ENCODE results near the gene COQ5.
A peak's percentile ranks its signal among the peaks of the same experiment; 100 is the strongest.
"Not testable (repeated sequence)": the region's sequence is repeated elsewhere in the genome, so short reads cannot be mapped to it uniquely, and the experiment has no call there.

COQ5 gene, protein sequence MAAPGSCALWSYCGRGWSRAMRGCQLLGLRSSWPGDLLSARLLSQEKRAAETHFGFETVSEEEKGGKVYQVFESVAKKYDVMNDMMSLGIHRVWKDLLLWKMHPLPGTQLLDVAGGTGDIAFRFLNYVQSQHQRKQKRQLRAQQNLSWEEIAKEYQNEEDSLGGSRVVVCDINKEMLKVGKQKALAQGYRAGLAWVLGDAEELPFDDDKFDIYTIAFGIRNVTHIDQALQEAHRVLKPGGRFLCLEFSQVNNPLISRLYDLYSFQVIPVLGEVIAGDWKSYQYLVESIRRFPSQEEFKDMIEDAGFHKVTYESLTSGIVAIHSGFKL

DNA sequence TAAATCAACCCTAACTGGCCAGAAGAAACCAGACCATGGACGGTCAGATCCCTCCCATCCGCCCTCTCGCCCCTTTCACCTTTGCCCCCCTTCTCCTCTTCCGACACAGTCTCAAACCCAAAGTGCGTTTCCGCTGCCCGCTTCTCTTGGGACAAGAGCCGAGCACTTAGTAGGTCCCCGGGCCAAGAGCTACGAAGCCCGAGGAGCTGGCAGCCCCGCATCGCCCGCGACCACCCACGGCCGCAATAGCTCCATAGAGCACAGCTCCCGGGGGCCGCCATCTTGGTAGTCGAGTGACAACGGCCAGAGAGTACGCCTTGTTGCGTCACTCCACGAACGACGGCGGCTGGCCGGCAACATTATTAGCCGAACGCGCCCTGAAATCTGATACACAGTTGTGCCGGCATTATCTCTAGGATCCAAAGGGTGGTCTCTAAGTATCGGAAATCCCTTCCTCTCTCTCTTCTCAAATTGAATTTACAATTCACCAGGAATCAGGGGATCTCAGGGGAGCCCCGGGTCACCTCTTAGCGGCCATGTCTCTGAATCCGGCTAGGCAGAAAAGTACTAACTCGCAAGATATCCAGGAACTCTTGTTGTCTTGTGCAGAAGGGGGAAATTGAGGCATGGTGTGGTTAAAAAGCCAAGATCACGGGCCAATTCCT is at the start of gene COQ5:
COQ5 (minus strand) TSS at position 298 of the 665 bp plus-strand sequence; CDS start at position 281, 17 bp downstream.
- peak; percentile 91 to 95 (median 93) for DNase-seq

GRCh38 chr12:120574106-120574505 is 45.1 kb upstream of the COQ5 start:
- DNase-seq, result no peak

DNA sequence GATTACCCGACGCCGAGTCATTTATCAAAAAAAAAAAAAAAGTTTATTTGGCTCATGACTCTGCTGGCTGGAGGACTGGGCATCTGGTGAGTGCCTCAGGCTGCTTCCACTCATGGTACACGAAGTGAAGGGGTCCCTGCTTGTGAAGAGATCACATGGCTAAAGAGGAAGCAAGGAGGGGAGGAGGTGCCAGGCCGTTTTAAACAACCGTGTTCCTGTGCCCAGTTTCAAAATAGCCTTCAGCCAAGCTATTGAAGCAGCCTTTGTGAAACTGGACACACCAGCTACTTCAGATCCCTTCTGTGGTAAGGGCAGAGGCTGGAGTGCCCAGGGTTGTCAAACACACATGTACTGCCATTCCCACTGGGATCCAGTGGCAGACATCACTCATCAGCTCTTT is 44.6 kb upstream of the COQ5 start:
- DNase-seq, result no peak

DNA sequence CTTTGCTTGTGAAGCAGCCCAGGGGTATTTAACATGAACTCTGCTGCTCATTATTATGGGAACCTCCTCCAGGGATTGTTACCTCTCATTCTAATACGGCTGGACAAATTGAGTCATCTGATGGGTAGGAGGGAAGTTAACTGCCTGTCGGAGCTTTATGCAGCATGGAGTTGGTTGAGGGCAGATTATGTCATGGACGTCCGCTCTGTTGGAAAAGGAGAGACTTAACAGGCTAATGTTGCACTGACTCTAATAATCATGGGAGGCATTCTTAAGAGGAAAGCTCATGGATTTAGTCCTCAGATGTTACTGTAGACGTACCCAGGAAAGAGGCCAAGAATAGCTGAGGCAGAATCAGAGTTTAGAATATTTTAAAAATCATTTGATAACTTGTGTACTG is 42.3 kb upstream of the COQ5 start:
- no peak for DNase-seq

DNA sequence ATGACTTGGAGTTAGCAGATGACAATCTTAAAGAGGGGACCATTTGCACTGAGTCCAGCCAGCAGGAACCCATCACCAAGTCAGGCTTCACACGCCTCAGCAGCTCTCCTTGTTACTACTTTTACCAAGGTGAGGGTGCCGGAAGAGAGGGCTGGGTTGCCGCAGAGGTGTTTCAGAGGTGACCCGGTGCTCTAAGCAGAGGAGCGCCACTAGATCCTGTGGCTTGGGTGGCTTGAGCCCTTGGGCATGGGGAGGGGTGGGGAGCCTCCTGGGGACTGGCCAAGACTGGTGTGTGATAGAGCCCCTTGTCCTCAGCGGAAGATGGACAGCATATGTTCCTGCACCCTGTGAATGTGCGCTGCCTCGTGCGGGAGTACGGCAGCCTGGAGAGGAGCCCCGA is 34.5 kb upstream of the COQ5 start:
- no peak for DNase-seq

DNA sequence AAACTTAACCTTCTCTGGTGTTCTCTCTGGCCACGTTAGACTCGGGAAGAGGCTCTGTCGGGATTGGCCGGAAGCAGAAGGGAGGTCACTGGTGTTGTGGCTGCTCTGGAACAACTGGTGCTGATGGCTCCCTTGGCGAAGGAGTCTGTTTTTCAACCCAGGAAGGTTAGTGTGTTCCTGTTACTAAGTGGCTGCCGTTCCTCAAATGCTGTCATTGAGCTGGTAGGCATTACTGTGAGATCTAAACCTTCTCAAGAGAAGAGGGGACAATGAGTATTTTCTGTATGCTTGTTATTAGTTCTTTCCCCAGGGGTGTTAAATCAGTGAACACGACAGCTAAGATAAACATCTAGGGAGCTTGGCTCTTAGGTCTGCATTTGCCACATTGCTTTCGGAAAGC is 33.9 kb upstream of the COQ5 start:
- no peak for DNase-seq

- no peak for DNase-seq
Observed at GRCh38 chr12:120557589-120557988, 28.6 kb upstream of the COQ5 start.

DNA sequence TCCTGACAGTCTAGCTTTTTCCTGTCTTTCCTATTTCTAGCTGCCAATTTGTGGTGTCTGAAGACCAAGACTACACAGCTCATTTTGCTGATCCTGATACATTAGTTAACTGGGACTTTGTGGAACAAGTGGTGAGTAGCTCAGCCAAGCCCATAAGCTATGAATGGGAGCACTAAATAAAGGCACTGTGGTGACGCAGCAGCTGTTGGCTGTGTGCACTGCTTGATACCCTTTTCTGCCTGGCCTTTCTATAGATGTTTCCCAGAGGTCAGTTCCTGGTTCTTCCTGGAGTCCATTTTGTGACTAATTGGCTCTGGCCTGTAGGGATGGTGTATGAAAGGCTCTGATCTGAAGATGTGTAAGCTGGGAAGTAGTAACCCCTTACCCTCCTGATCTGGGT is 25.7 kb upstream of the COQ5 start:
- no peak for DNase-seq

DNA sequence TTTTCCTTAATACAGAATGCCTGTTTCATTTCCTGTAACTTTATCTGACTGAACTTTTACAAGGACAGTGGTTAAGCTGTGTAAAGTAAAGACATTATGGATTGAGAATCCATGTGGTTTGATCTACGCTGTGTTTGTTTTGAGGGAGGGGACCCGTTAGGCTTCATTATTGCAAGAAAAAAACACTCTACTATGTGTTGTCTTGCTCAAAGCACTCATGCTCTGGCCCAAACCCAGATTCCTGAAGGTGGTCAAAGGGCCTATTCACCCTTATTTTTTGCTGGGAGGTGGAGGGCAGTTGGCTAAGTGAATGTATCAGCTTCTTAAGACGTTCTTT is 17.1 kb upstream of the COQ5 start:
- peak in 1 of 3 experiments; percentile 64 for DNase-seq

GRCh38 chr12:120544691-120545090 is 15.7 kb upstream of the COQ5 start:
- no peak for DNase-seq

DNA sequence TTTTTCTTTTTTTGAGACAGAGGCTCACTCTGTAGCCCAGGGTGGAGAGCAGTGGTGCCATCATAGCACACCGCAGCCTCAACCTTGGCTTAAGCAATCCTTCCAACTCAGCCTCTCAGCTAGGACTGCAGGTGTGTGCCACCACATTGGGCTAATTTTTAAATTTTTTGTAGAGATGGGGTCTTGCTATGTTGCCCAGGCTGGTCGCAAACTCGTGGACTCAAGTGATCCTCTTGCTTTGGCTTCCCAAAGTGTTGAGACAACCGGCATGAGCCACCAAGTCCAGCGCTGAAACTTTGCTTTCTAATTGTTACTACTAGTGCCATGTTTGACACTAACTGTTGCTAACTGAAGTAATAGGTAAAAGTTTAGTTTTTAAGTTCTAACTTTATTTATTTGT is 13.2 kb upstream of the COQ5 start:
- DNase-seq, result no peak

DNA sequence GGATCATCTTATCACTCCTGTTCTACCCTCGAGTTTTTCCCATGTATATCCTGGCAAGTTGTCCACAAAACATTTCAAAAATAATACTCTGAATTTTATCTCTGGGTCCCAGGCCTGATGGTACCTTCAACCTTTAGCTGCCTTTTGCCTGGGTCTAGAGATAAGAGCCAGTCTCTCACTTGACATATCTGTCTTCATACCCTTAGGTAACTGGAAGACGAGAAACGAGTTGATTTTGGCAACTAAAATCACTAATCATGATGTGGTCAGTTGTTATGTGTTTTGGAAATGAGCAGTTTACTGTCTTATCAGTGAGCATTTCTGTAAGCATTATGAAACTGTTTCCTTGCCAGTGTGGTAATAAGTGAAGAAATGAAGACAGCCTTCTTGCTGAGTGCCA is 11.5 kb upstream of the COQ5 start:
- no peak for DNase-seq

DNA sequence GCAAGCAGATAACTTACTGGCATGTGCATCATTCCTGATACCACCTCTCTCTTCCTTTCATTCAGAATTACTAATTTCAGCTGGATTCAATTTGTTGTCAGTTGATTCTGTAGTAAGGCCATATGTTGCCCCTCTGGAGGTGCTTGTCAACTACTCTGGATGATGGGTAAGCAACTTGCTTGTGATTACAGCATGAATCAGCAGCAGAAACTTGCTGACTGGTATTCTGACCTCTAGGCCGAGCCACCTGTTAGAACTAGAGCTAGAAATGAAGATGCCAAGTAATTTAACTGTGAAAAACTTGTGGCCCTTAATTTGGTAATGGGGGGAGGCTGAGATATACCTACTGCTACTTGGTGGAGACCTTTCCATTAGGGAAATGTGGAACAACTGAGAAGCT is 10.3 kb upstream of the COQ5 start:
- no peak for DNase-seq

- DNase-seq, result no peak
Observed at GRCh38 chr12:120538281-120539156, 9.6 kb upstream of the COQ5 start.

DNA sequence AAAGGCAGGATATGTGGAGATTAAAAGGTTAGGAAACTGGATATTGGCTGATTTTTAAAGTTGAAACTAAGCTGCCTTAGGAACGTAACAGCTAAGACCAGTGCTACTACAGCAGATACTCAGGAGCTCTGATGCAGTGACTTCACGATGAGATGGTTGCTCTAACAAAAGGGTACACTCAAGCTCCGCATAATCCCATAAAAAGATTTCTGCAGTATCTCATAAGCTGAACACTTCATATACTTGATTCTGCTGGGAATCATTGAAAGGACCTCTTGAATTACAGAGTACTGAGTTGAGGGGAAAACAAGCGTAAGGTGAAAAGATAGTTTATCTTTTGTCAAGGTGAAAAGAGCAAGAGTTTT is 8.9 kb upstream of the COQ5 start:
- no peak for DNase-seq

DNA sequence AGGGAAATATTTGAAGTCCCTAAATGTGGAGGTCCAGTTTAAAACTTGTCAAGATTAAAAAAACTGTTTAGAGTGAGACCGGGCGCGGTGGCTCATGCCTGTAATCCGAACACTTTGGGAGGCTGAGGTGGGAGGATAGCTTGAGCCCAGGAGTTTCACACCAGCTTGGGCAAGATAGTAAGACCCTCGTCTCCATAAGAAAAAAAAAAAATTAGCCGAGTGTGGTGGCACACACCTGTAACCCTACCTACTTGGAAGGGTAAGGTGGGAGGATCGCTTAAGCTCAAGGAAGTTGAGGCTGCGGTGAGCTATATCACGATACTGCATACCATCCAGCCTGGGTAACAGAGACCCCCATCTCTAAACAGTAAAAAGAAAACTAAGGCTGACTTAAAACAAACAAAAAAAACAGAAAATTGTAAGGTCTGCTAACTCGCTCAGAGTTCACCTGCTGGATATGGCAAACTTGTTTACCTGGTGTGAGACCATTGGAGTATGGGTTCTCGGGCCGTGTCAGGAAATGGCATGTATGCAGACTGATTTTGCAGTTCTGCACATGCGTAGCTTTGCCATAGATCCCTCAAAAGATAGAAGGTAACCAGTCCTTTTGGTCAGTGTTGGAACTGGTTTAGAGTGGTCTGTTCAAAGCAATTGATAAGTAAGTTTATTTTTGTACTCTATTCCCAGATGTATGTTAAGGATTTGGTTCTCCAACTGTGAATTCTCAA is 7.3 kb upstream of the COQ5 start:
- no peak for DNase-seq

DNA sequence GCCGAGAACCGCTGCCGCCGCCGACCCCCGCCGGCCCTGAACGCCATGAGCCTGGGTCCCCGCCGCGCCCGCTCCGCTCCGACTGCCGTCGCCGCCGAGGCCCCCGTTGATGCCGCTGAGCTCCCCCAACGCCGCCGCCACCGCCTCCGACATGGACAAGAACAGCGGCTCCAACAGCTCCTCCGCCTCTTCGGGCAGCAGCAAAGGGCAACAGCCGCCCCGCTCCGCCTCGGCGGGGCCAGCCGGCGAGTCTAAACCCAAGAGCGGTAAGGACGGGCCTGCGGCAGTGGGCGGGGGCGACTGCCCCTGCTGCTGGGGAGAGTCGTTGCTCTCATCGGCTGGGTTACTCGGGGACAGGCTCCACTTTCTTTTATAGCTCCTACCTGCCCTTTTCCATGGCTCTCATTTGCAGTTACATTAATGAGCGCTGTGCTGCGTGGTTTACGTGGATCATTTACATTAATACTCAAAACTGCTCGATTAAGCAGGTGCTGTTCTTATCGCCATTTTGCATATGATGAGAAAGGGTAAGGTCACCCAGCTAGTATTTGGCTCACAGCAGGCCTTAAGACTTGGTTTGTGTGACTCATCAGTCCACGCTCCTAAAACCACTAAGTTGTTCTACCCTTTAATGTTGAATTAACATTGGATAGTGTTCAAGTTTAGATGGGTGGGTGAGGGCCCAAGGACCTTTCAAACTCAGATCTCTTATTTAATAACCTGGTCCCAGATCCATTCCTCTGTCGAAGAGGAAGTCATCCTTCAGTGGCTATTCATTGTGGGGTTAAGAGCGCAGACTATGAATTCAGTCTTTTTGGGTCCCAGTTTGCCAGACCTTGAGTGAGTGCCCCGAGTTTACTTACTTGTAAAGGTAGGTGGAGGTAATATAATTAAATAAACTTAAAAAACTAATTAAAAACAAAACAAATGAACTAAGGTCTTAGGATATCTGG is 6.0 kb upstream of the COQ5 start:
- DNase-seq, result peak; percentile 28 to 85 (median 77)

DNA sequence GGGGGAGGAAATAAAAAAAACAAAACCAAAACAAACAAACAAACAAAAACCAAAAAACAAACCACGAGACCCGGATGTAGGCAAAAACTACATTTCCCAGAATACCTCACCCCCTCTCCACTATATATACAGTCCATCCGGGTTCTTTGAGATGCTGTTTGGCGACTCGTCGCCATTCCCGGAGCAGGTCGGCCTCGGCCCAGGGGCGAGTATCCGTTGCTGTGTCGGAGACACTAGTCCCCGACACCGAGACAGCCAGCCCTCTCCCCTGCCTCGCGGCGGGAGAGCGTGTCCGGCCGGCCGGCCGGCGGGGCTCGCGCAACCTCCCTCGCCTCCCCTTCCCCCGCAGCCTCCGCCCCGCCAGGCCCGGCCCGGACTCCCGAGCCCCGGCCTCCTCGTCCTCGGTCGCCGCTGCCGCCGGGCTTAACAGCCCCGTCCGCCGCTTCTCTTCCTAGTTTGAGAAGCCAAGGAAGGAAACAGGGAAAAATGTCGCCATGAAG is 5.3 kb upstream of the COQ5 start, which contains the start of gene RNF10:
RNF10 (plus strand) TSS at position 154 of the 500 bp plus-strand sequence. CDS start 456 bp downstream, outside the sequence.
- DNase-seq, result peak; percentile 91 to 97 (median 95)

DNA sequence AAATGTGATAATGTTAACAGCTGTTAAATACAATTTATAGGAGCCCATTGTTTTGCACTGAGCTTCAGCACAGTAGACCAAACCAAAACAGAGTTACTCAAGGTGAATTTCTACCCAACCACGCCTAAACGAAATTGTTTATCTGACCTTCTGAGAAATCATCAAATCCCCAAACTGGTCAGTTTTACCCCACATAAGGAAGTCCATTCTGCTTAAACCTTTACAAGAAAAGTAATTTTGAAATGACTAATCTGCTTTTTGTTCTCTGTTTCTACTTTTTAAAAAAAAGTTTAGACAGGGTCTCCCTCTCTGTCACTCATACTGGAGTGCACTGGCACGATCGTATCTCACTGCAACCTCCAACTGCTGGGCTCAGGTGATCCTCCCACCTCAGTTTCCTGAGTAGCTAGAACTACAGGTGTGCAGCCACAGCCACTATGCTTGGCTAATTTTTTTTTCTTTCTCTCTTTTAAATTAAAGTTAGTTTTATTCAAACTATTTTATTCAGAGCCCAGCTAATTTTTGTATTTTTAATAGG is 3.8 kb upstream of the COQ5 start:
- no peak for DNase-seq

DNA sequence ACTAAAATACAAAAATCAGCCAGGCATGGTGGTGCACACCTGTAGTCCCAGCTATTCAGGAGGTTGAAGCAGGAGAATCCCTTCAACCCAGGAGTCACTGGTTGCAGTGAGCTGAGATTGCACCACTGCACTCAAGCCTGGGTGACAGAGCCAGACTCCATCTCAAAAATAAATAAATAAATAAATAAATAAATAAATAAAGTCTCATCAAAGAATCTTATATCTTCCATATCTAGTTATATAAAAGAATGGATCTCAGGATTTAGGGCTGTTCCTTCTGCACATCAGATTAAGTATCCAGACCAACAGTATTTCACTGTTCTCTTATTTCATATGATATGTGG is 1.4 kb upstream of the COQ5 start:
- not testable (repeated sequence) for DNase-seq

All from NCI-H1417 (cell line).